Retinal pigment epithelial cell (primary cell): ENCODE results near the gene TRIM40.

ENCODE experiments used
- DNase-seq: peaks from one replicate; pipeline ENCODE4 v3.0.0-alpha.2; 2010; ENCODE audit warnings: low read depth
- H3K4me3 ChIP-seq: 2 replicates; pipeline ENCODE4 v1.5.1; 2011; ENCODE audit warnings: mild to moderate bottlenecking, low read length, control low read depth, moderate library complexity
- CTCF ChIP-seq: conservative IDR thresholded peaks from 2 replicates; pipeline ENCODE4 v1.5.1; 2011; ENCODE audit warnings: low read depth, low read length, control low read depth, inconsistent platforms

TRIM40 gene

DNA sequence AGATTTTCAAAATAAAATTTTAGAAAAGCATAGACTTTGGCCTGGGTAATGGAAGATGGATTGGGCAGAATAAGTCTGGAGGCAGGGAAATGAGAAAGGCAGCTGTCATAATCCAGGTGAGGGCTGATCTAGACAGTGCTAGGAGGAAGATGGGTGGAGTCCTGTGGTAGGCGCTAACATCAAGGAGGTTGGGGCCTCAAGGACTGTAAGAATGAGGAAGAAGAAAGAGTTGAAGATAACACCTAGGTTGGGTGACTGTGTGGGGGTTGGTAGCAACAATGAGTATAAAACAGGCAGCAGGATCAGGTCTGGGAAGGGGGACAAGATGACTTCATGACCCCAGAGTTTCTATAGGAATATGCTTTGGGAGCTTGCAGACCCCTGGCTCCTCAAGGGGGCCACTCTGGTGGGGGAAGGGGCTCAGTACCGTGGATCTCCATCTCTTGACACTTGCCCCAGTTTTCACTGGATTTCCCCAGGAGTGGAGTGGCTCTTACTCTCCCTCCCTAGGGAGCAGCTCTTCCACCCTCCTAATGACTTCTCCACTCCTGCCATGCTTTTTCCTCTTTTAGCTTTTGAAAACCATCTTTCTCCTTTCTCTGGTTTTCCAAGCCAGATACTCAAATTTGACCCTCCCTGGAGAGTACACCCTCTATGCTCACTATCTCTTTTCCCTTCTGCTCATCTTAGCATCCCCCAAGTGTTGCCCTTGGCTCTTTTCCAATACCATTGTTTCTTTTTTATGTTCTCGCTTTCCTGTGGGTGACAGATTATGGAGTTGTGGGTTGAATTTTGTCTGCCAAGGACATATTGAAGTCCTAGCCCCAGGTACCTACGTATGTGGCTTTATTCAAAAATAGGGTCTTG, 37.8 kb upstream of the TRIM40 start:
- no peak overlapping the region for H3K4me3 ChIP-seq
- no peak for TF ChIP-seq CTCF
- DNase-seq = no peak

GRCh38 chr6:30100154-30100553, 35.8 kb upstream of the TRIM40 start:
- no peak for DNase-seq
- TF ChIP-seq CTCF = no peak
- no peak overlapping the region for H3K4me3 ChIP-seq

DNA sequence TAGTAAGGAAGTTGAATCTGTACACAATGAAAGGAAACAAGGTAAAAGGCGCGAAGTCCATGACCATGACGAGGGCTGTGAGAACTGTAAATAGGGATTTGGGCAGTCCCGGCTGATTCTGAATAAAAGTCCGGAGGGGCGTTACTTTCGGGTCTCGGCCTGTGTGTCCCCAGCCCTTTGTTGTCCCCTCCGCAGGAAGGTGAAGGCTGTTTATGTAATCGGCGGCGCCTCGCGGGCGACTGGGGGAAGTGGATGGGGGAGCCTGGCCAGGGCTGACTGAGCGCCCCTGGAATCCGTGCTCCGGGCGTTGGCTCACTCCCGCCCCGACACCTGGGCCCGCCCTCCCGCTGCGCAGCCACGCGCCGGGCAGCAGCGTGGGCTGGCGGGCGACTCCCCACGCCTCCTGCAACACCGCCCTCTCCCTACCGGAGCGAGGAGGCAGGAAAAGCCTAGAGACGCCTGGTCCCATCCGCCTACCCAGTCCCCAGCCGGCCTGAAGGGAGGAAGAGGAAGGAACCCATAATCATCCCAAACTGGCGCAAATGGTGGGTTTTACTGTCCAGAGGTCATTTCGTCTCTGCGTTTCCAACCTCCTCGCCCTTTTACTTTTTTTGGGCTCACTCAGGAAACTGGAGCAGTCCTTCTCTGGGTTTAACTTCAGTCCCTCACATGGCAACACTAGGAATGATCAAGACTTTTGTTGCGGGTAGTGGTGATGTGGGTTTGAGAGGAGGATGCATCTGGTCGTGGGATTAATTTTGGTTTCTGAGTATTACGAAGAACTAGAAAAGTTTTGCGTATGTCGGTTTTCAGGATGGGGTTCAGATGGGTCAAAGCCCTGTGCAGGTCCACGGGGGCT, 35.1 kb upstream of the TRIM40 start:
- DNase-seq = no peak
- TF ChIP-seq CTCF = no peak
- no peak overlapping the region for H3K4me3 ChIP-seq

DNA sequence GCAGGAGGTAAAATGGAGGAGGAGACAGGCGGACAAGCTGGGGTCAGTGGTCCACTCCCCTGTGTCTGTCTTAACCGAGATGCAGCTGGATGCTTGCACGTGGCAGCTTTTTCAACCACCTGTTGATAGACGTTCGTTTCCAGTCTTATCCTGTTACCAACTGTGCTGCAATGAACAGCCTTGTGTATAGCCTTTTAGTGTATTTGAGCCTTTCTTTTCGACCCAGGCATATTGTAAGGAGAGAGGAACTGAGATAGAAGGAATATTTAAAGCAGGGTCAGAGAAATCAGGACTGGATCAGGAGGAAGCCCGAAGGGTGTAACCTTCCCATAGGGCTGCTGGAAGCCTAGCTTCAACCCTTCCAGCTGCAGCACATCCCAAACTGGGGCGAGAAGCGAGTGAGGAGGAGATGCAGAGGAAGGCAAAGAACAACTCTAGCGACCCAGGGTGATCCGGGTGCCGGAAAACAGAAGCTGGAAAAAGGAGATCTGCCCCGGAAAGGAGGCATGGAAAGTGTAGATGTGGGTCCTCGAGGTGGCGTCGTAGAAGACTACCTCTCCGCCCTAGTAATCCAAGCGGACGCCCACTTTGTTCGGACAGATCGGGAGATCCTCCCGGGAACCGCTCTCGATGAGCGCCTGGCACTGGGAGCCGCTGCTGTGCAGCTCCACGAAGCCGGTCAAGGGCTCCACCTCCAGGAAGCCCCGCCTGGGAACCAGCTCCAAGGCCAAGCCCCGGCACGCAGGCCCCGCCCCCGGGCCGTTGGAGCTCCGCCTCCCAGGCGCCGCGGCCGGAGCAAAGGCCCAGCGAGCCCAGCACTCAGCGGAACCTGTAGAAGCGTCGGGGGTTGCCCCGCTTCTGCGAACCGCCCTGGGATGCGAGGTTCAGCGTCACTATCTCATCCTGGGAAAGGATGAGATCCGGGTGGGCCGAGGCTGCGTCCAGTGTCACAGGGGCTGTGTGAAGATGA, 34.2 kb upstream of the TRIM40 start:
- peak overlapping the region; percentile 54 for H3K4me3 ChIP-seq
- DNase-seq = peak; percentile 40
- TF ChIP-seq CTCF = no peak

DNA sequence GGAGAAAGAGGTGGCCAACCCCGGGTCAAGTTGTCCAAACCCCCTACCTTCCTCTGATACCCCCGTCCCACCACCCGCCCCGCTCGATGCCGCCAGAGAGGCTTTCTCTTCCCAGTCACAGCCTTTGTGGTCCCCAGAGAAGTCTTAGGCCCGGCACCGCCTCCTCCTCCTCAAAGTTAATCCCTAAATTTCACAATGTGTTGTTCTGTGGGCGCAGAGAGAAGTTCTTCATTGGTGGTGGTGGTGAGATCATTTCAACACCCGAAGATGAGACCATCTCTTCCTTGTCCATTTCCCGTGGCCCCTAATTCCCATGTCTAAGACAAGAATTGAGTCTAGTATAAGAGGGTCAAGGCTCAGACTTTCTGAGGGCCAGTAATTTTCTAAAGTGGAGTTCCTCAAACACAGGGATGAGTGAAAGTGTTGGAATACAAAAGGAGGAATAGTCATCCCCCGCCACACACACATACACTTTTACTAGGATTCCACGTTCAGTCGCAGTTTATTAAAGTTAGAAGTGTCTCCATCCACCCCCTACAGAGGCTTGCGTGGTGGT, 33.4 kb upstream of the TRIM40 start:
- peak overlapping the region; percentile 54 for H3K4me3 ChIP-seq
- no peak for DNase-seq
- TF ChIP-seq CTCF = no peak
